Prostate gland (tissue), 2 donors: ENCODE results near the gene LRRC1. TPM values are rescaled to one million over a fixed set of nuclear protein-coding genes. Genes with fewer than 3 reads are reported as not detected.

Source experiments
- DNase-seq: peaks from one replicate; pipeline ENCODE4 v3.0.0-alpha.2; 2019; ENCODE audit warnings: low spot score
- H3K27ac ChIP-seq, 2 donors: fragments of 200-600 bp; sonication (generic); 2 replicates each; pipeline ENCODE4 v1.5.1; 2017 to 2019
- H3K27me3 ChIP-seq: fragments of 200-600 bp; sonication (generic); replicated peaks from 2 replicates; pipeline ENCODE4 v1.5.1; 2019; ENCODE audit not compliant: insufficient read depth
- H3K36me3 ChIP-seq, 2 donors: fragments of 200-600 bp; sonication (generic); 1 replicate in 1 of 2; 2 replicates in 1 of 2; pipeline versions ENCODE4 v1.5.1 to v1.8.1; 2017 to 2019
- H3K4me1 ChIP-seq: fragments of 200-600 bp; sonication (generic); replicated peaks from 2 replicates; pipeline ENCODE4 v1.5.1; 2019
- H3K4me3 ChIP-seq, 2 donors: fragments of 200-600 bp; sonication (generic); 2 replicates each; pipeline ENCODE4 v1.5.1; 2017 to 2019
- H3K9me3 ChIP-seq: fragments of 200-600 bp; sonication (generic); 2 replicates; pipeline ENCODE4 v1.5.1; 2017
- POLR2A ChIP-seq: fragments of 450-650 bp; IDR thresholded peaks from one replicate; pipeline ENCODE4 v1.6.1; 2016; ENCODE audit warnings: antibody characterized with exemption, mild to moderate bottlenecking
- POLR2AphosphoS5 ChIP-seq: sonication (generic); formaldehyde crosslinking; IDR thresholded peaks from one replicate; pipeline ENCODE4 v1.6.1; 2017; ENCODE audit warnings: antibody characterized with exemption
- WGBS: methylation state at CpG from one replicate; pipeline ENCODE4 v1.1.5; 2018; 5-methylcytosine and 5-hydroxymethylcytosine counted together
- intact Hi-C: fragments of 100-400 bp; cut with DNase I; formaldehyde crosslinking; loops from one replicate; pipeline ENCODE4 v1.14.2; 2022
- total RNA-seq, 2 donors: library from RNA; depleted of rRNA; stranded (reverse); fragments of >200 nt; gene quantifications; one replicate each; pipeline ENCODE4 v1.1.0, GENCODE V29; 2016
- TF ChIP-seq, protein P1 (sequence below), 4 experiments: fragments of 200-600 bp in 2 of 4; fragments of 450-650 bp in 2 of 4; sonication (generic) in 2 of 4; IDR thresholded peaks; 1 replicate in 3 of 4; 2 replicates in 1 of 4; pipeline ENCODE4 v1.5.1; 2016 to 2019; ENCODE audit warnings: antibody characterized with exemption in 4 of 4, mild to moderate bottlenecking in 2 of 4, moderate library complexity in 2 of 4

LRRC1 gene
- total RNA-seq, 2 donors from 2014 or later, result 25.0 to 25.6 TPM

- no peak for TF ChIP-seq POLR2AphosphoS5
- TF ChIP-seq, protein P1, sequence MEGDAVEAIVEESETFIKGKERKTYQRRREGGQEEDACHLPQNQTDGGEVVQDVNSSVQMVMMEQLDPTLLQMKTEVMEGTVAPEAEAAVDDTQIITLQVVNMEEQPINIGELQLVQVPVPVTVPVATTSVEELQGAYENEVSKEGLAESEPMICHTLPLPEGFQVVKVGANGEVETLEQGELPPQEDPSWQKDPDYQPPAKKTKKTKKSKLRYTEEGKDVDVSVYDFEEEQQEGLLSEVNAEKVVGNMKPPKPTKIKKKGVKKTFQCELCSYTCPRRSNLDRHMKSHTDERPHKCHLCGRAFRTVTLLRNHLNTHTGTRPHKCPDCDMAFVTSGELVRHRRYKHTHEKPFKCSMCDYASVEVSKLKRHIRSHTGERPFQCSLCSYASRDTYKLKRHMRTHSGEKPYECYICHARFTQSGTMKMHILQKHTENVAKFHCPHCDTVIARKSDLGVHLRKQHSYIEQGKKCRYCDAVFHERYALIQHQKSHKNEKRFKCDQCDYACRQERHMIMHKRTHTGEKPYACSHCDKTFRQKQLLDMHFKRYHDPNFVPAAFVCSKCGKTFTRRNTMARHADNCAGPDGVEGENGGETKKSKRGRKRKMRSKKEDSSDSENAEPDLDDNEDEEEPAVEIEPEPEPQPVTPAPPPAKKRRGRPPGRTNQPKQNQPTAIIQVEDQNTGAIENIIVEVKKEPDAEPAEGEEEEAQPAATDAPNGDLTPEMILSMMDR (IDR thresholded peaks at IDR 0.05), result no peak
- TF ChIP-seq POLR2A, result no peak
- H3K4me3 ChIP-seq, result no peak overlapping the region
- H3K9me3 ChIP-seq, result no peaks in the 10 kb centered on the region
- intact Hi-C loops, result no loop called here
- no peak for DNase-seq
- no peaks in the 10 kb centered on the region for H3K36me3 ChIP-seq
- no peaks in the 10 kb centered on the region for H3K4me1 ChIP-seq
- H3K27ac ChIP-seq, result no peak overlapping the region
- 83% methylated on average over 3 of the region's 3 CpGs for WGBS
- no peaks in the 10 kb centered on the region for H3K27me3 ChIP-seq
Measured at GRCh38 chr6:53828966-53829697, 34.3 kb downstream of the LRRC1 start.

- TF ChIP-seq POLR2A (no peak), POLR2AphosphoS5 (no peak)
- TF ChIP-seq, protein P1 (IDR thresholded peaks at IDR 0.05), result no peak
- intact Hi-C loops, result no loop called here
- no peaks in the 10 kb centered on the region for H3K4me1 ChIP-seq
- no peaks in the 10 kb centered on the region for H3K9me3 ChIP-seq
- no peak overlapping the region for H3K27ac ChIP-seq
- 87% methylated on average over 5 of the region's 5 CpGs for WGBS
- no peaks in the 10 kb centered on the region for H3K27me3 ChIP-seq
- DNase-seq, result no peak
- H3K36me3 ChIP-seq, result no peaks in the 10 kb centered on the region
- no peak overlapping the region for H3K4me3 ChIP-seq
Measured at GRCh38 chr6:53829698-53830221, 35.0 kb downstream of the LRRC1 start.

GRCh38 chr6:53830366-53830765 lies 35.6 kb downstream of the LRRC1 start:
- Histone ChIP-seq H3K4me3 (no peak overlapping the region), H3K4me1 (no peaks in the 10 kb centered on the region), H3K9me3 (no peaks in the 10 kb centered on the region), H3K27me3 (no peaks in the 10 kb centered on the region), H3K36me3 (no peaks in the 10 kb centered on the region), H3K27ac (no peak overlapping the region)
- WGBS, result 67% methylated on average over 1 of the region's 1 CpG
- TF ChIP-seq, protein P1 (IDR thresholded peaks at IDR 0.05), result no peak
- TF ChIP-seq POLR2A (no peak), POLR2AphosphoS5 (no peak)
- intact Hi-C loops, result no loop called here
- DNase-seq, result no peak

- H3K27me3 ChIP-seq, result no peaks in the 10 kb centered on the region
- WGBS, result 89% methylated on average over 5 of the region's 5 CpGs
- TF ChIP-seq POLR2AphosphoS5 (no peak), POLR2A (no peak)
- TF ChIP-seq, protein P1 (IDR thresholded peaks at IDR 0.05), result no peak
Measured at GRCh38 chr6:53831081-53831869, 36.5 kb downstream of the LRRC1 start.

More at GRCh38 chr6:53831081-53831869, 36.5 kb downstream of the LRRC1 start:
- no peak overlapping the region for H3K4me3 ChIP-seq
- no peaks in the 10 kb centered on the region for H3K36me3 ChIP-seq
- H3K4me1 ChIP-seq, result no peaks in the 10 kb centered on the region
- H3K9me3 ChIP-seq, result no peaks in the 10 kb centered on the region
- intact Hi-C loops, result no loop called here
- H3K27ac ChIP-seq, result no peak overlapping the region
- DNase-seq, result no peak
